A549 (cell line): Measurements from ENCODE around the gene GPBP1. TPM values are rescaled to one million over a fixed set of nuclear protein-coding genes. Genes with fewer than 3 reads are reported as not detected.

Experiments used
- ATAC-seq, 2 experiments: fragments of 200-7000 bp in 1 of 2; fragments of >200 bp in 1 of 2; cut with Nextera tagmentation in 1 of 2; cut with Tn5 transposase in 1 of 2; 3 replicates each; pipeline versions ENCODE4 v1.8.0 to v1.9.1; 2018 to 2020; ENCODE audit warnings: mild to moderate bottlenecking in 1 of 2, moderate library complexity in 1 of 2
- CTCF ChIA-PET: fragments of 300-600 bp; sonication (Branson Sonifier 250); formaldehyde crosslinking; extraction: SDS; loops from one replicate; lab custom pipeline; 2021; ENCODE audit warnings: antibody characterized with exemption, inconsistent platforms; lab: Yijun Ruan, JAX
- POLR2A ChIA-PET: fragments of 350-600 bp; formaldehyde crosslinking; extraction: SDS; loops from one replicate; lab custom pipeline; 2021; ENCODE audit warnings: antibody characterized with exemption, inconsistent platforms; lab: Yijun Ruan, JAX
- DNase-seq, 2 experiments: peaks; one replicate each; pipeline versions ENCODE4 v3.0.0 to v3.0.0-alpha.2; 2011 to 2016; ENCODE audit warnings: low read depth in 1 of 2, low spot score in 1 of 2
- FAIRE-seq: peaks from 2 replicates; lab custom pipeline; 2011; peaks lifted over from hg19 to GRCh38; lab: Jason Lieb, UNC
- H3K27ac ChIP-seq, 2 experiments: fragments of >200 bp; sonication (Bioruptor Twin); formaldehyde crosslinking; 3 replicates each; pipeline ENCODE4 v1.5.1; 2016 to 2017
- H3K4me1 ChIP-seq: fragments of >200 bp; sonication (Bioruptor Twin); formaldehyde crosslinking; 3 replicates; pipeline ENCODE4 v1.6.1; 2016
- H3K4me2 ChIP-seq: fragments of >200 bp; sonication (Bioruptor Twin); formaldehyde crosslinking; 3 replicates; pipeline ENCODE4 v1.6.1; 2016
- H3K4me3 ChIP-seq: fragments of >200 bp; sonication (Bioruptor Twin); formaldehyde crosslinking; 3 replicates; pipeline ENCODE4 v1.5.1; 2016
- H3K9me3 ChIP-seq: fragments of >200 bp; sonication (Bioruptor Twin); formaldehyde crosslinking; 3 replicates; pipeline ENCODE4 v1.6.1; 2016
- CBX2 ChIP-seq: fragments of 200-600 bp; sonication (generic); IDR thresholded peaks from 2 replicates; pipeline ENCODE4 v1.6.1; 2016; ENCODE audit warnings: low read depth, mild to moderate bottlenecking, borderline replicate concordance
- E2F6 ChIP-seq: IDR thresholded peaks from 2 replicates; pipeline ENCODE4 v1.6.1; 2012; ENCODE audit warnings: low read depth, borderline replicate concordance
- EHMT2 ChIP-seq: fragments of 200-600 bp; sonication (generic); IDR thresholded peaks from 2 replicates; pipeline ENCODE4 v1.6.1; 2016; ENCODE audit warnings: antibody characterized with exemption, low read depth, mild to moderate bottlenecking, moderate library complexity
- ELK1 ChIP-seq: fragments of 150-350 bp; IDR thresholded peaks from 2 replicates; pipeline ENCODE4 v1.6.1; 2014; ENCODE audit warnings: low read depth, mild to moderate bottlenecking, low read length
- EP300 ChIP-seq, 2 experiments: fragments of >200 bp; sonication (Bioruptor Twin); formaldehyde crosslinking; IDR thresholded peaks; 2 replicates in 1 of 2; 3 replicates in 1 of 2; pipeline ENCODE4 v1.6.1; 2016 to 2017
- FOSB ChIP-seq: fragments of 250-450 bp; sonication (Bioruptor Pico); IDR thresholded peaks from 2 replicates; pipeline ENCODE4 v1.5.0; 2020; ENCODE audit warnings: mild to moderate bottlenecking, moderate library complexity
- HES2 ChIP-seq: fragments of >200 bp; sonication (Bioruptor Twin); formaldehyde crosslinking; IDR thresholded peaks from 2 replicates; pipeline ENCODE4 v1.6.1; 2016
- JUNB ChIP-seq: fragments of >200 bp; sonication (Bioruptor Twin); formaldehyde crosslinking; IDR thresholded peaks from 2 replicates; pipeline ENCODE4 v1.6.1; 2016
- KDM1A ChIP-seq: fragments of 200-600 bp; sonication (generic); IDR thresholded peaks from 2 replicates; pipeline ENCODE4 v1.6.1; 2016; ENCODE audit warnings: low read depth, mild to moderate bottlenecking
- MAZ ChIP-seq: fragments of 150-350 bp; IDR thresholded peaks from 2 replicates; pipeline ENCODE4 v1.6.1; 2014; ENCODE audit warnings: antibody characterized with exemption, low read depth, low read length, borderline replicate concordance
- NPAS2 ChIP-seq: fragments of 250-450 bp; sonication (Bioruptor Pico); IDR thresholded peaks from 2 replicates; pipeline ENCODE4 v1.8.0; 2022; ENCODE audit warnings: mild to moderate bottlenecking, moderate library complexity, borderline replicate concordance
- PBX3 ChIP-seq: IDR thresholded peaks from 2 replicates; pipeline ENCODE4 v1.6.1; 2012
- POLR2AphosphoS2 ChIP-seq: conservative IDR thresholded peaks from 2 replicates; pipeline ENCODE4 v1.6.1; 2012; ENCODE audit warnings: low read length, improper control_type of control experiment, inconsistent platforms
- RAD21 ChIP-seq, 2 experiments: fragments of >200 bp in 1 of 2; sonication (Bioruptor Twin) in 1 of 2; formaldehyde crosslinking in 1 of 2; IDR thresholded peaks in 1 of 2; conservative IDR thresholded peaks in 1 of 2; 2 replicates in 1 of 2; 3 replicates in 1 of 2; pipeline ENCODE4 v1.6.1; 2012 to 2018; ENCODE audit warnings: inconsistent platforms in 1 of 2
- RARB ChIP-seq: fragments of 250-450 bp; sonication (Bioruptor Pico); IDR thresholded peaks from 2 replicates; pipeline ENCODE4 v1.8.0; 2021; ENCODE audit warnings: mild to moderate bottlenecking, moderate library complexity
- RCOR1 ChIP-seq: fragments of 150-350 bp; IDR thresholded peaks from 2 replicates; pipeline ENCODE4 v1.6.1; 2014; ENCODE audit warnings: antibody characterized with exemption, low read length, low read depth
- RFX5 ChIP-seq: fragments of 450-650 bp; IDR thresholded peaks from 2 replicates; pipeline ENCODE4 v1.7.1; 2014; ENCODE audit warnings: antibody characterized with exemption, mild to moderate bottlenecking, moderate library complexity
- USF2 ChIP-seq: fragments of 450-650 bp; IDR thresholded peaks from 2 replicates; pipeline ENCODE4 v1.6.1; 2014; ENCODE audit warnings: antibody characterized with exemption
- WGBS: methylation state at CpG from one replicate; pipeline ENCODE4 v1.1.6; 2017; ENCODE audit errors: missing lambda C conversion rate; 5-methylcytosine and 5-hydroxymethylcytosine counted together
- polyA plus RNA-seq, 4 experiments: library from polyadenylated mRNA; depleted of rRNA in 3 of 4; stranded (reverse); fragments of >200 nt; fragmentation: RNase III in 1 of 4; extraction: RNeasy Plus Mini Kit Qiagen cat#74134 plus additional on column Dnase treatment in 1 of 4; gene quantifications; 2 replicates in 3 of 4; 3 replicates in 1 of 4; pipeline ENCODE4 v1.2.3, GENCODE V29; 2011 to 2017
- TF ChIP-seq, protein P1 (sequence below): fragments of >200 bp; sonication (Bioruptor Twin); formaldehyde crosslinking; IDR thresholded peaks from 3 replicates; pipeline ENCODE4 v1.5.1; 2016
- TF ChIP-seq, protein P2 (sequence below): fragments of >200 bp; sonication (Bioruptor Twin); formaldehyde crosslinking; IDR thresholded peaks from 3 replicates; pipeline ENCODE4 v1.6.1; 2016

GPBP1 gene
- polyA plus RNA-seq, 2 of the 4 experiments (the other 2 are of a cell fraction) = 31.0 to 86.0 TPM

DNA sequence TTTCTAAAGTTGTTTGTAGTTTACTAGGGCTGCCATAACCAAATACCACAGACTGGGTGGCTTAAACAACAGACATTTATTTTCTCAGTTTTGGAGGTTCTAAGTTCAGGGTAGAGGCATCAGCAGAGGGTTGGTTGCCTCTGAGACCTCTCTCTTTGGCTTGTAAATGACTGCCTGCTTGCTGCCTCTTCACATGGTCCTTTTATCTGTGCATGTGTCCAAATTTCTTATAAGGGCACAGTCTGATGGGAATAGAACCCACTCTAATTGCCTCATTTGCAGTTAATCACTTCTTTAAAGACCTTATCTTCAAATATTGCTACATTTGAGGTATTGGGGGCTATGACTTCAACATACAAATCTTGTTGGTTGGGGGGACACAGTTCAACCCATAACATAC, 36.8 kb downstream of the GPBP1 start (continued):
- TF ChIP-seq E2F6 (no peak), CBX2 (no peak), USF2 (no peak)

DNA sequence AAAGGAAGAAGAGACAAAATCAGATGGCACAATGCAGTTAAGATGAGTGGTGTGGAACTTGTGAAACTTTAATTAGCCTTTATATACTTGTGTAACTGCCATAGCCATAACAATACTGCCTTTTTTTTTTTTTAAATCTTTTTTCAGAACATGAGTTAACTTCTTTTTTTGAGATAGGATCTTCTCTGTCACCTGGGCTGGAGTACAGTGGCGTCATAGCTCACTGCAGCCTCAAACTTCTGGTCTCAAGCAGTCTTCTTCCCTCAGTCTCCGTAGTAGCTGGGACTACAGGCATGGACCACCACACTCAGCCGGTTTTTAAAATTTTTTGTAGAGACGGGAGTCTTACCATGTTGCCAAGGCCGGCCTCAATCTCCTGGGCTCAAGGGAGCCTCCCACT, 37.2 kb downstream of the GPBP1 start:
- ATAC-seq = no peak
- H3K9me3 ChIP-seq = no peaks in the 10 kb centered on the region
- H3K4me1 ChIP-seq = peaks cover 15% of the 10 kb centered on the region; the same call in 2 of the 3 replicates
- 85% methylated on average over 5 of the region's 5 CpGs for WGBS
- no peak for FAIRE-seq
- CTCF ChIA-PET = no interaction called here
- no peak overlapping the region for H3K4me3 ChIP-seq
- TF ChIP-seq KDM1A (no peak), PBX3 (no peak), RAD21 (conservative IDR thresholded peaks at IDR 0.05 in 1 of 2, IDR thresholded peaks at IDR 0.05 in 1 of 2) (no peak), NPAS2 (no peak), HES2 (no peak), RARB (CRISPR knock-in tag) (no peak), ELK1 (no peak), EP300 (IDR thresholded peaks at IDR 0.05) (no peak), EHMT2 (no peak), RFX5 (no peak), MAZ (no peak), JUNB (no peak), RCOR1 (no peak), FOSB (CRISPR knock-in tag) (no peak), POLR2AphosphoS2 (no peak)
- TF ChIP-seq, protein P1, sequence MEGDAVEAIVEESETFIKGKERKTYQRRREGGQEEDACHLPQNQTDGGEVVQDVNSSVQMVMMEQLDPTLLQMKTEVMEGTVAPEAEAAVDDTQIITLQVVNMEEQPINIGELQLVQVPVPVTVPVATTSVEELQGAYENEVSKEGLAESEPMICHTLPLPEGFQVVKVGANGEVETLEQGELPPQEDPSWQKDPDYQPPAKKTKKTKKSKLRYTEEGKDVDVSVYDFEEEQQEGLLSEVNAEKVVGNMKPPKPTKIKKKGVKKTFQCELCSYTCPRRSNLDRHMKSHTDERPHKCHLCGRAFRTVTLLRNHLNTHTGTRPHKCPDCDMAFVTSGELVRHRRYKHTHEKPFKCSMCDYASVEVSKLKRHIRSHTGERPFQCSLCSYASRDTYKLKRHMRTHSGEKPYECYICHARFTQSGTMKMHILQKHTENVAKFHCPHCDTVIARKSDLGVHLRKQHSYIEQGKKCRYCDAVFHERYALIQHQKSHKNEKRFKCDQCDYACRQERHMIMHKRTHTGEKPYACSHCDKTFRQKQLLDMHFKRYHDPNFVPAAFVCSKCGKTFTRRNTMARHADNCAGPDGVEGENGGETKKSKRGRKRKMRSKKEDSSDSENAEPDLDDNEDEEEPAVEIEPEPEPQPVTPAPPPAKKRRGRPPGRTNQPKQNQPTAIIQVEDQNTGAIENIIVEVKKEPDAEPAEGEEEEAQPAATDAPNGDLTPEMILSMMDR = no peak
- TF ChIP-seq, protein P2, sequence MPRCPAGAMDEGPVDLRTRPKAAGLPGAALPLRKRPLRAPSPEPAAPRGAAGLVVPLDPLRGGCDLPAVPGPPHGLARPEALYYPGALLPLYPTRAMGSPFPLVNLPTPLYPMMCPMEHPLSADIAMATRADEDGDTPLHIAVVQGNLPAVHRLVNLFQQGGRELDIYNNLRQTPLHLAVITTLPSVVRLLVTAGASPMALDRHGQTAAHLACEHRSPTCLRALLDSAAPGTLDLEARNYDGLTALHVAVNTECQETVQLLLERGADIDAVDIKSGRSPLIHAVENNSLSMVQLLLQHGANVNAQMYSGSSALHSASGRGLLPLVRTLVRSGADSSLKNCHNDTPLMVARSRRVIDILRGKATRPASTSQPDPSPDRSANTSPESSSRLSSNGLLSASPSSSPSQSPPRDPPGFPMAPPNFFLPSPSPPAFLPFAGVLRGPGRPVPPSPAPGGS = no peak
- POLR2A ChIA-PET = no interaction called here
- no peak for DNase-seq
- H3K27ac ChIP-seq = no peak overlapping the region
- no peak overlapping the region for H3K4me2 ChIP-seq
